Keratinocyte (primary cell): ENCODE data around the gene TMEM169. TPM values are rescaled to one million over a fixed set of nuclear protein-coding genes. Genes with fewer than 3 reads are reported as not detected.

Experiments used
- DNase-seq: peaks from one replicate; pipeline ENCODE4 v3.0.0-alpha.2; 2011; ENCODE audit warnings: low read depth, missing footprints, low spot score
- FAIRE-seq: peaks from 2 replicates; lab custom pipeline; 2011; peaks lifted over from hg19 to GRCh38; lab: Jason Lieb, UNC
- H2AFZ ChIP-seq: 2 replicates; pipeline ENCODE4 v1.6.0; 2012; ENCODE audit warnings: low read length, control low read depth, inconsistent platforms; ENCODE audit not compliant: control insufficient read depth
- H3K27ac ChIP-seq: 2 replicates; pipeline ENCODE4 v1.5.1; 2011; ENCODE audit warnings: low read length; ENCODE audit not compliant: control insufficient read depth, insufficient read depth
- H3K27me3 ChIP-seq: 3 replicates; pipeline ENCODE4 v1.6.0; 2011; ENCODE audit warnings: low read length; ENCODE audit not compliant: control insufficient read depth, insufficient read depth; ENCODE audit errors: extremely low read depth
- H3K36me3 ChIP-seq, 2 experiments: 2 replicates in 1 of 2; 3 replicates in 1 of 2; pipeline ENCODE4 v1.5.1; 2011; ENCODE audit warnings: low read length in 2 of 2, mild to moderate bottlenecking in 1 of 2; ENCODE audit not compliant: control insufficient read depth in 2 of 2, insufficient read depth in 2 of 2; ENCODE audit errors: extremely low read depth in 1 of 2
- H3K4me1 ChIP-seq: 3 replicates; pipeline ENCODE4 v1.5.1; 2011; ENCODE audit warnings: low read length; ENCODE audit not compliant: control insufficient read depth, insufficient read depth; ENCODE audit errors: extremely low read depth
- H3K4me2 ChIP-seq: 3 replicates; pipeline ENCODE4 v1.6.0; 2011; ENCODE audit warnings: low read depth, low read length; ENCODE audit not compliant: control insufficient read depth, insufficient read depth; ENCODE audit errors: extremely low read depth
- H3K4me3 ChIP-seq, 3 experiments: fragments of 200-600 bp in 1 of 3; sonication (generic) in 1 of 3; 2 replicates in 2 of 3; 3 replicates in 1 of 3; pipeline ENCODE4 v1.5.1; 2011 to 2016; ENCODE audit warnings: low read length in 3 of 3, mild to moderate bottlenecking in 3 of 3, control low read depth in 2 of 3, inconsistent platforms in 1 of 3, low read depth in 1 of 3, mixed read lengths in 1 of 3, mixed run types in 1 of 3, moderate library complexity in 1 of 3; ENCODE audit not compliant: control insufficient read depth in 2 of 3, insufficient read depth in 2 of 3; ENCODE audit errors: extremely low read depth in 1 of 3
- H3K79me2 ChIP-seq: 2 replicates; pipeline ENCODE4 v1.6.0; 2012; ENCODE audit warnings: low read length; ENCODE audit not compliant: control insufficient read depth, insufficient read depth
- H3K9ac ChIP-seq: 3 replicates; pipeline ENCODE4 v1.6.0; 2011; ENCODE audit warnings: low read length; ENCODE audit not compliant: control insufficient read depth, insufficient read depth; ENCODE audit errors: extremely low read depth
- H3K9me1 ChIP-seq: 3 replicates; pipeline ENCODE4 v1.6.0; 2011; ENCODE audit warnings: low read length; ENCODE audit not compliant: control insufficient read depth, insufficient read depth; ENCODE audit errors: extremely low read depth
- H3K9me3 ChIP-seq: 2 replicates; pipeline ENCODE4 v1.5.1; 2012; ENCODE audit warnings: low read depth, low read length; ENCODE audit not compliant: control insufficient read depth
- H4K20me1 ChIP-seq: 3 replicates; pipeline ENCODE4 v1.6.0; 2011; ENCODE audit warnings: low read length; ENCODE audit not compliant: control insufficient read depth, insufficient read depth; ENCODE audit errors: extremely low read depth
- CTCF ChIP-seq, 3 experiments: IDR thresholded peaks in 1 of 3; conservative IDR thresholded peaks in 1 of 3; optimal IDR thresholded peaks in 1 of 3; 2 replicates in 2 of 3; 3 replicates in 1 of 3; pipeline versions ENCODE3 to v1.5.1; 2011; ENCODE audit warnings: low read length in 3 of 3, mild to moderate bottlenecking in 3 of 3, moderate library complexity in 2 of 3, control low read depth in 1 of 3, inconsistent platforms in 1 of 3; ENCODE audit not compliant: insufficient read depth in 2 of 3; ENCODE audit errors: extremely low read depth in 1 of 3
- EZH2 ChIP-seq: IDR thresholded peaks from one replicate; pipeline ENCODE4 v1.6.1; 2012; ENCODE audit warnings: inconsistent platforms, mild to moderate bottlenecking, low read length, moderate library complexity
- dilution Hi-C: fragments of 300-500 bp; cut with MboI; formaldehyde crosslinking; loops from one replicate; pipeline ENCODE4 v1.7.0; 2020; ENCODE audit warnings: low sequenced_read_pairs; ENCODE audit not compliant: extremely low pct_ligation_motif_present
- polyA plus RNA-seq, 5 experiments: library from polyadenylated mRNA; depleted of rRNA in 3 of 5; stranded (reverse) in 3 of 5; stranded (forward) in 1 of 5; unstranded in 1 of 5; fragments of >200 nt; gene quantifications; 1 replicate in 1 of 5; 2 replicates in 3 of 5; 3 replicates in 1 of 5; pipeline versions ENCODE4 v1.2.1 to v1.2.3, GENCODE V29; 2011 to 2012; ENCODE audit warnings: missing spikeins in 2 of 5, low read depth in 1 of 5, low replicate concordance in 1 of 5

The TMEM169 gene
- polyA plus RNA-seq, 1 donor (not counting 4 experiments of a cell fraction or from before 2014, with no cell fraction given), result not detected

DNA sequence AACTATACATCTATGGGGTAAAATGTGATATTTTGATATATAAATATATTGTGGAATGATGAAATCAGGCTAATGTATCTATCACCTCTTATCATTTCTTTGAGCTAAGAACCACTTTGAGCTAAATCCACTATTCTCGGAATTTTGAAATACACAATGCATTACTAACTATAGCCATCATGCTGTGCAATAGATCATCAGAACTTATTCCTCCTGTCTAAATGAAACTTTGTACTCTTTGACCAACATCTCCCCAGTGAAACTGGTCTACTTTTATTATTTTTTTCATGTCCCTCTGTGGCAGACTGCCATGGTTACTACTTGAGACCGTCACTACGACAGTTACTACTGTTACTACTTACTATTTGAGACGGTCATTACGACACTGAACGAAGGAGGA lies 11.5 kb upstream of the TMEM169 start:
- Histone ChIP-seq H3K9me1 (no peaks in the 10 kb centered on the region), H3K4me1 (no peaks in the 10 kb centered on the region), H3K79me2 (no peaks in the 10 kb centered on the region), H3K9ac (no peak overlapping the region), H3K36me3 (no peaks in the 10 kb centered on the region), H3K9me3 (no peaks in the 10 kb centered on the region), H3K4me3 (no peak overlapping the region), H4K20me1 (no peaks in the 10 kb centered on the region), H3K4me2 (no peak overlapping the region), H3K27me3 (no peaks in the 10 kb centered on the region), H2AFZ (no peak overlapping the region), H3K27ac (no peak overlapping the region)
- DNase-seq, result no peak
- TF ChIP-seq CTCF (optimal IDR thresholded peaks at IDR 0.05 in 1 of 3, IDR thresholded peaks at IDR 0.05 in 1 of 3, conservative IDR thresholded peaks at IDR 0.05 in 1 of 3; ENCODE audit: extremely low read depth in 1 of 3, insufficient read depth in 2 of 3, low read length in 3 of 3) (no peak), EZH2 (no peak)
- no peak for FAIRE-seq
- dilution Hi-C loops, result no loop called here

GRCh38 chr2:216071111-216071851 lies 10.4 kb upstream of the TMEM169 start:
- Histone ChIP-seq H3K27ac (no peak overlapping the region), H3K9me1 (no peaks in the 10 kb centered on the region), H4K20me1 (no peaks in the 10 kb centered on the region), H3K36me3 (no peaks in the 10 kb centered on the region), H3K4me2 (no peak overlapping the region), H3K79me2 (no peaks in the 10 kb centered on the region), H3K9ac (no peak overlapping the region), H2AFZ (no peak overlapping the region), H3K4me3 (no peak overlapping the region), H3K27me3 (no peaks in the 10 kb centered on the region), H3K4me1 (no peaks in the 10 kb centered on the region), H3K9me3 (no peaks in the 10 kb centered on the region)
- no peak for FAIRE-seq
- TF ChIP-seq EZH2 (no peak), CTCF (optimal IDR thresholded peaks at IDR 0.05 in 1 of 3, IDR thresholded peaks at IDR 0.05 in 1 of 3, conservative IDR thresholded peaks at IDR 0.05 in 1 of 3; ENCODE audit: extremely low read depth in 1 of 3, insufficient read depth in 2 of 3, low read length in 3 of 3) (no peak)
- dilution Hi-C loops, result no loop called here
- DNase-seq, result no peak
